H1 (cell line): ENCODE results near the gene MEF2A. TPM values are rescaled to one million over a fixed set of nuclear protein-coding genes. Genes with fewer than 3 reads are reported as not detected.

Experiments used
- CTCF ChIA-PET: fragments of 300-600 bp; sonication (Branson Sonifier 250); formaldehyde crosslinking; loops from one replicate; lab custom pipeline; 2021; ENCODE audit not compliant: partially characterized antibody; lab: Charles Lee
- POLR2A ChIA-PET: fragments of 300-600 bp; sonication (Branson Sonifier 250); formaldehyde crosslinking; loops from one replicate; lab custom pipeline; 2021; ENCODE audit warnings: inconsistent platforms; ENCODE audit not compliant: partially characterized antibody; lab: Charles Lee
- DNase-seq, 2 experiments: peaks; one replicate each; pipeline versions ENCODE4 v3.0.0 to v3.0.0-alpha.2; 2010 to 2022; ENCODE audit warnings: low spot score in 2 of 2, low read depth in 1 of 2, mixed read lengths in 1 of 2
- FAIRE-seq: peaks from 2 replicates; lab custom pipeline; 2011; peaks lifted over from hg19 to GRCh38; lab: Jason Lieb, UNC
- H2AFZ ChIP-seq: 2 replicates; pipeline ENCODE4 v1.8.1; 2012; ENCODE audit warnings: low read length, inconsistent platforms
- H2AK5ac ChIP-seq: 2 replicates; pipeline ENCODE4 v1.6.1; 2013; ENCODE audit warnings: low read depth, low read length
- H2BK120ac ChIP-seq: replicated peaks from 2 replicates; pipeline ENCODE3; 2013; ENCODE audit warnings: low read depth, low read length, inconsistent platforms
- H2BK12ac ChIP-seq: 2 replicates; pipeline ENCODE4 v1.6.1; 2013; ENCODE audit warnings: low read depth, low read length
- H2BK15ac ChIP-seq: 2 replicates; pipeline ENCODE4 v1.6.1; 2013; ENCODE audit warnings: low read length
- H2BK20ac ChIP-seq: 2 replicates; pipeline ENCODE4 v1.6.1; 2013; ENCODE audit warnings: low read length
- H2BK5ac ChIP-seq: 2 replicates; pipeline ENCODE4 v1.6.1; 2013; ENCODE audit warnings: low read depth, low read length
- H3K14ac ChIP-seq: 2 replicates; pipeline ENCODE4 v1.6.1; 2013; ENCODE audit warnings: inconsistent platforms; ENCODE audit not compliant: insufficient read length
- H3K18ac ChIP-seq: 2 replicates; pipeline ENCODE4 v1.6.1; 2013; ENCODE audit warnings: low read length; ENCODE audit errors: extremely low read depth
- H3K23ac ChIP-seq: 2 replicates; pipeline ENCODE4 v1.6.1; 2013; ENCODE audit warnings: inconsistent platforms; ENCODE audit not compliant: insufficient read length
- H3K23me2 ChIP-seq: 2 replicates; pipeline ENCODE4 v1.6.1; 2013; ENCODE audit warnings: low read depth, low read length
- H3K27ac ChIP-seq: 2 replicates; pipeline ENCODE4 v1.6.1; 2011; ENCODE audit warnings: low read depth, low read length, inconsistent platforms
- H3K27me3 ChIP-seq, 4 experiments: replicated peaks in 1 of 4; 1 replicate in 1 of 4; 2 replicates in 3 of 4; pipeline versions ENCODE4 v1.6.1 to v1.8.1; 2011 to 2013; ENCODE audit warnings: low read length in 3 of 4, mild to moderate bottlenecking in 3 of 4, inconsistent platforms in 2 of 4, mixed read lengths in 2 of 4, moderate library complexity in 1 of 4; ENCODE audit not compliant: control insufficient read depth in 3 of 4, insufficient read depth in 3 of 4; ENCODE audit errors: extremely low read depth in 1 of 4
- H3K36me3 ChIP-seq, 4 experiments: 2 replicates each; pipeline versions ENCODE4 v1.6.1 to v1.8.1; 2011 to 2013; ENCODE audit warnings: mild to moderate bottlenecking in 4 of 4, low read length in 3 of 4, moderate library complexity in 2 of 4, control low read depth in 1 of 4, inconsistent platforms in 1 of 4; ENCODE audit not compliant: insufficient read depth in 4 of 4, control insufficient read depth in 2 of 4
- H3K4ac ChIP-seq: replicated peaks from 2 replicates; pipeline ENCODE3; 2013; ENCODE audit warnings: low read length, low read depth, mixed read lengths, inconsistent platforms; ENCODE audit not compliant: insufficient read length
- H3K4me1 ChIP-seq, 4 experiments: replicated peaks in 1 of 4; 1 replicate in 1 of 4; 2 replicates in 3 of 4; pipeline versions ENCODE4 v1.6.1 to v1.8.1; 2011 to 2013; ENCODE audit warnings: low read length in 3 of 4, inconsistent platforms in 2 of 4, mixed read lengths in 1 of 4; ENCODE audit not compliant: insufficient read depth in 4 of 4, control insufficient read depth in 3 of 4
- H3K4me2 ChIP-seq, 2 experiments: 2 replicates each; pipeline versions ENCODE4 v1.6.1 to v1.8.1; 2011 to 2013; ENCODE audit warnings: low read depth in 2 of 2, low read length in 2 of 2, control low read depth in 1 of 2, inconsistent platforms in 1 of 2, mild to moderate bottlenecking in 1 of 2; ENCODE audit not compliant: insufficient read depth in 1 of 2
- H3K4me3 ChIP-seq, 4 experiments: fragments of 200-600, 300-600 bp in 1 of 4; sonication (generic), shearing (Covaris generic), sonication (Bioruptor Twin) in 1 of 4; 2 replicates each; pipeline versions ENCODE4 v1.5.1 to v1.8.1; 2011 to 2016; ENCODE audit warnings: low read length in 4 of 4, low read depth in 3 of 4, control low read depth in 2 of 4, inconsistent platforms in 2 of 4, mild to moderate bottlenecking in 2 of 4, mixed read lengths in 1 of 4, moderate library complexity in 1 of 4; ENCODE audit not compliant: insufficient read depth in 2 of 4; ENCODE audit errors: extremely low read depth in 1 of 4
- H3K56ac ChIP-seq: replicated peaks from 2 replicates; pipeline ENCODE3; 2013; ENCODE audit warnings: low read depth, mild to moderate bottlenecking, mixed read lengths, low read length, inconsistent platforms; ENCODE audit not compliant: insufficient read length
- H3K79me1 ChIP-seq: 2 replicates; pipeline ENCODE4 v1.6.1; 2013; ENCODE audit warnings: low read depth, low read length, control low read depth
- H3K79me2 ChIP-seq, 2 experiments: 2 replicates each; pipeline versions ENCODE4 v1.6.1 to v1.8.1; 2012 to 2013; ENCODE audit warnings: low read length in 2 of 2, mild to moderate bottlenecking in 2 of 2, inconsistent platforms in 1 of 2; ENCODE audit not compliant: insufficient read depth in 2 of 2, control insufficient read depth in 1 of 2
- H3K9ac ChIP-seq, 4 experiments: replicated peaks in 1 of 4; 1 replicate in 1 of 4; 2 replicates in 3 of 4; pipeline versions ENCODE4 v1.6.1 to v1.8.1; 2011 to 2013; ENCODE audit warnings: low read depth in 3 of 4, low read length in 3 of 4, control low read depth in 2 of 4, mild to moderate bottlenecking in 2 of 4, moderate library complexity in 2 of 4, inconsistent platforms in 1 of 4; ENCODE audit errors: extremely low read depth in 1 of 4
- H3K9me3 ChIP-seq, 2 experiments: 2 replicates each; pipeline versions ENCODE4 v1.6.1 to v1.8.1; 2012 to 2013; ENCODE audit warnings: mild to moderate bottlenecking in 2 of 2, moderate library complexity in 2 of 2, control low read depth in 1 of 2, inconsistent platforms in 1 of 2, low read depth in 1 of 2, low read length in 1 of 2, mixed read lengths in 1 of 2; ENCODE audit not compliant: insufficient read depth in 2 of 2
- H4K20me1 ChIP-seq, 2 experiments: replicated peaks in 1 of 2; 2 replicates each; pipeline versions ENCODE3 to v1.8.1; 2011 to 2013; ENCODE audit warnings: inconsistent platforms in 2 of 2, low read length in 2 of 2, mild to moderate bottlenecking in 1 of 2; ENCODE audit not compliant: insufficient read depth in 2 of 2, control insufficient read depth in 1 of 2
- H4K5ac ChIP-seq: 2 replicates; pipeline ENCODE4 v1.6.1; 2013; ENCODE audit warnings: low read length, low read depth, mixed read lengths, inconsistent platforms; ENCODE audit not compliant: insufficient read length
- H4K8ac ChIP-seq: 2 replicates; pipeline ENCODE4 v1.8.0; 2013; ENCODE audit warnings: mild to moderate bottlenecking, moderate library complexity, low read length, inconsistent platforms; ENCODE audit not compliant: insufficient read depth; ENCODE audit errors: extremely low read depth
- H4K91ac ChIP-seq: replicated peaks from 2 replicates; pipeline ENCODE3; 2013; ENCODE audit warnings: low read length, mixed read lengths, inconsistent platforms; ENCODE audit not compliant: insufficient read length
- KDM4A ChIP-seq: IDR thresholded peaks from one replicate; pipeline ENCODE4 v1.7.1; 2012; ENCODE audit warnings: low read depth, mild to moderate bottlenecking, moderate library complexity, low read length, inconsistent platforms; ENCODE audit not compliant: severe bottlenecking
- SIN3A ChIP-seq, 2 experiments: IDR thresholded peaks in 1 of 2; conservative IDR thresholded peaks in 1 of 2; 2 replicates each; pipeline ENCODE4 v1.6.1; 2011 to 2012; ENCODE audit warnings: low read length in 2 of 2, improper control_type of control experiment in 1 of 2, low read depth in 1 of 2, mild to moderate bottlenecking in 1 of 2
- TAF7 ChIP-seq: optimal IDR thresholded peaks from 2 replicates; pipeline ENCODE3; 2011; ENCODE audit warnings: low read depth, mild to moderate bottlenecking, inconsistent platforms, low read length, moderate library complexity, borderline replicate concordance
- TBP ChIP-seq: IDR thresholded peaks from 2 replicates; pipeline ENCODE4 v1.6.1; 2011; ENCODE audit warnings: low read depth, low read length, improper control_type of control experiment
- WGBS, 2 experiments: shearing (Covaris generic) in 1 of 2; methylation state at CpG; one replicate each; pipeline versions ENCODE4 v1.1.6 to v1.1.7; 2013 to 2015; ENCODE audit warnings: low lambda C conversion rate in 2 of 2, mixed read lengths in 2 of 2, inconsistent platforms in 1 of 2, low coverage in 1 of 2, missing lambda C conversion rate in 1 of 2; ENCODE audit not compliant: insufficient replicate concordance in 2 of 2, insufficient coverage in 1 of 2, insufficient read length in 1 of 2; ENCODE audit errors: extremely low coverage in 1 of 2, missing lambda C conversion rate in 1 of 2; 5-methylcytosine and 5-hydroxymethylcytosine counted together
- polyA plus RNA-seq, 7 experiments: library from polyadenylated mRNA; depleted of rRNA in 3 of 7; stranded (reverse) in 5 of 7; unstranded in 2 of 7; fragments of >200 nt in 5 of 7; fragments of 200-250 nt in 2 of 7; gene quantifications; 1 replicate in 5 of 7; 2 replicates in 1 of 7; 4 replicates in 1 of 7; pipeline versions ENCODE4 v1.2.1 to v1.2.3, GENCODE V29; 2011 to 2013; ENCODE audit warnings: missing spikeins in 2 of 7, mixed read lengths in 2 of 7
- total RNA-seq: library from RNA; stranded (reverse); fragmentation: NEBNext Ultra II Directional; extraction: Animal tissue kit (Norgen Biotek cat#: 25700); gene quantifications from 2 replicates; pipeline ENCODE4 v1.2.1, GENCODE V29; 2021

The MEF2A gene
- total and polyA plus RNA-seq, 2 of the 8 experiments (the other 6 are each of a cell fraction or from before 2014, with no cell fraction given), result 15.6 to 22.5 TPM

DNA sequence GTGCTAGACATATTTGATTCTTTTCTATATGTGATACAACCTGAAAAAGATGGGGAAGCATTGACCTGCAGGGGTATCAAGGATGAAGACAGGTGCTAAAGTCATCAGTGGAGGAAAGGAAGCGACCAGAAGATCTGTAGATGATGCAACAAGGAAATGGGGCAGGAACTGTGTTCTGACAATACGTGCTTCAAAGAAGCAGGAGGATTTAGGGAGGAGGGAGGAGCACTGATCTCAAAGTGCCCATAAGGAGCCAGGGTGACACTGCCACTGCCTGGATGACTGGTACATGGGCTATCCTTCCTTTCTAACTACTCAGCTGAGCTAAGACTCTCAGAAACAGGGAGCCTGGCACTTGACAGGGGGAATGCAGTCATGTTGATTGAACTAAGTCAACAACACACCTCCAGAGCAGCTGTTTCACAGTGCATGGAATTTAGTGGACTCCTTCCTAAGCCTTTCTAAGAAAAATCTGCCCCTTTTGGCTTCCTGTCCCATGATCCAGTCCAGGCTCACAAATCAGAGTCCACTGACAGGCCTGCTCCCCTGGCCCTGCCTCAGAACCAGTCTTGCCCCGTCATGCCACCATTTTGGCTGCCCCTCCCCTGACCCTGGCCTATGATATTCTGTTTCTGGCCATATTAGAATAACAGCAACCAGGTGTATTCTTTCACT lies 155.5 kb downstream of the MEF2A start:
- Histone ChIP-seq H2BK5ac (no peak overlapping the region), H3K18ac (no peak overlapping the region), H3K27ac (no peak overlapping the region), H2BK12ac (no peak overlapping the region), H4K91ac (no peak overlapping the region), H4K5ac (no peak overlapping the region), H3K79me1 (no peaks in the 10 kb centered on the region), H3K4me1 (peaks cover 0 to 3% (median 0%) of the 10 kb centered on the region in 4 experiments; a peak in 1 of 7 replicates), H2AFZ (no peak overlapping the region), H3K79me2 (no peaks in the 10 kb centered on the region), H3K9me3 (peaks cover 4 to 12% of the 10 kb centered on the region in 2 experiments; a peak in 3 of 4 replicates), H3K4me3 (no peak overlapping the region), H2BK15ac (no peak overlapping the region), H4K8ac (no peak overlapping the region), H2BK20ac (no peak overlapping the region), H3K56ac (no peak overlapping the region), H2BK120ac (no peak overlapping the region), H3K14ac (no peak overlapping the region), H4K20me1 (peaks cover 0 to 2% of the 10 kb centered on the region in 2 experiments), H3K36me3 (peaks cover 0 to 5% (median 2%) of the 10 kb centered on the region in 4 experiments; a peak in 3 of 8 replicates), H3K4ac (no peak overlapping the region), H3K23me2 (no peaks in the 10 kb centered on the region; the same call in 1 of the 2 replicates), H2AK5ac (no peak overlapping the region), H3K23ac (no peak overlapping the region), H3K9ac (no peak overlapping the region), H3K27me3 (no peaks in the 10 kb centered on the region), H3K4me2 (no peak overlapping the region)
- DNase-seq, result no peak
- POLR2A ChIA-PET, result interaction anchor here (1.3 kb wide), 1 partner anchor 439 kb away, joined by 3 read pairs; no protein-coding TSS in a partner anchor
- TF ChIP-seq TAF7 (no peak), KDM4A (no peak), TBP (no peak), SIN3A (conservative IDR thresholded peaks at IDR 0.05 in 1 of 2, IDR thresholded peaks at IDR 0.05 in 1 of 2; ENCODE audit: low read depth in 1 of 2, low read length in 2 of 2) (no peak)
- CTCF ChIA-PET, result no interaction called here
- WGBS, 2 experiments, result 84% methylated on average over 3 of the region's 3 CpGs; no CpG with 5 or more reads in 1 of the 2 experiments
- FAIRE-seq, result no peak
